Endodermal cell (in vitro differentiated cells): ENCODE data around the gene GPX5. TPM values are rescaled to one million over a fixed set of nuclear protein-coding genes. Genes with fewer than 3 reads are reported as not detected.

Source experiments
- DNase-seq: peaks from one replicate; pipeline ENCODE4 v3.0.0-alpha.2; 2017
- H3K27ac ChIP-seq: 2 replicates; pipeline ENCODE4 v1.5.1; 2013; ENCODE audit warnings: mild to moderate bottlenecking, low read depth, low read length, moderate library complexity
- H3K27me3 ChIP-seq: 2 replicates; pipeline ENCODE4 v1.6.1; 2013; ENCODE audit warnings: mild to moderate bottlenecking, low read length, moderate library complexity; ENCODE audit not compliant: insufficient read depth, control insufficient read depth, poor library complexity, severe bottlenecking
- H3K36me3 ChIP-seq: 2 replicates; pipeline ENCODE4 v1.7.0; 2013; ENCODE audit warnings: mild to moderate bottlenecking, low read length, moderate library complexity; ENCODE audit not compliant: control insufficient read depth, insufficient read depth
- H3K4me1 ChIP-seq: one replicate; pipeline ENCODE4 v1.7.0; 2013; ENCODE audit warnings: low read length; ENCODE audit not compliant: control insufficient read depth, insufficient read depth
- H3K4me3 ChIP-seq: 2 replicates; pipeline ENCODE4 v1.5.1; 2013; ENCODE audit warnings: mild to moderate bottlenecking, low read length, moderate library complexity
- H3K9ac ChIP-seq: 2 replicates; pipeline ENCODE4 v1.6.1; 2013; ENCODE audit warnings: mild to moderate bottlenecking, low read length, moderate library complexity; ENCODE audit not compliant: poor library complexity, severe bottlenecking; ENCODE audit errors: extremely low read depth
- H3K9me3 ChIP-seq: 2 replicates; pipeline ENCODE4 v1.6.1; 2013; ENCODE audit warnings: mild to moderate bottlenecking, low read length, moderate library complexity; ENCODE audit not compliant: control insufficient read depth
- H3K27ac Mint-ChIP-seq: 2 replicates; pipeline ENCODE4 v1.8.0; 2020; ENCODE audit warnings: mixed read lengths
- H3K27me3 Mint-ChIP-seq: 2 replicates; pipeline ENCODE4 v1.8.0; 2021; ENCODE audit warnings: mild to moderate bottlenecking, mixed read lengths; ENCODE audit not compliant: insufficient read depth
- H3K36me3 Mint-ChIP-seq: 2 replicates; pipeline ENCODE4 v1.8.0; 2020; ENCODE audit warnings: low read depth, mixed read lengths
- H3K4me1 Mint-ChIP-seq: 2 replicates; pipeline ENCODE4 v1.8.0; 2020; ENCODE audit warnings: mixed read lengths
- H3K4me3 Mint-ChIP-seq: 2 replicates; pipeline ENCODE4 v1.8.0; 2020; ENCODE audit warnings: mild to moderate bottlenecking, moderate library complexity, mixed read lengths
- H3K9me3 Mint-ChIP-seq: 2 replicates; pipeline ENCODE4 v1.8.0; 2020; ENCODE audit warnings: mild to moderate bottlenecking, mixed read lengths
- WGBS, 2 experiments: methylation state at CpG; one replicate each; pipeline versions ENCODE4 v1.1.5 to v1.1.7; 2013; ENCODE audit warnings: missing lambda C conversion rate in 2 of 2, mixed read lengths in 1 of 2; ENCODE audit not compliant: insufficient coverage in 1 of 2, insufficient read length in 1 of 2; 5-methylcytosine and 5-hydroxymethylcytosine counted together
- total RNA-seq, 2 donors: library from RNA; stranded (reverse); fragmentation: NEBNext Ultra II Directional in 1 of 2; extraction: Animal tissue kit (Norgen Biotek cat#: 25700) in 1 of 2; gene quantifications; 2 replicates in 1 of 2; 3 replicates in 1 of 2; pipeline ENCODE4 v1.2.1, GENCODE V29; 2021
- TF ChIP-seq, protein P1 (sequence below): fragments of 200-600 bp; sonication (generic); conservative IDR thresholded peaks from 2 replicates; pipeline ENCODE4 v1.5.0; 2021; ENCODE audit warnings: antibody characterized with exemption, mild to moderate bottlenecking

The GPX5 gene
- total RNA-seq, 2 donors from 2014 or later = not detected

DNA sequence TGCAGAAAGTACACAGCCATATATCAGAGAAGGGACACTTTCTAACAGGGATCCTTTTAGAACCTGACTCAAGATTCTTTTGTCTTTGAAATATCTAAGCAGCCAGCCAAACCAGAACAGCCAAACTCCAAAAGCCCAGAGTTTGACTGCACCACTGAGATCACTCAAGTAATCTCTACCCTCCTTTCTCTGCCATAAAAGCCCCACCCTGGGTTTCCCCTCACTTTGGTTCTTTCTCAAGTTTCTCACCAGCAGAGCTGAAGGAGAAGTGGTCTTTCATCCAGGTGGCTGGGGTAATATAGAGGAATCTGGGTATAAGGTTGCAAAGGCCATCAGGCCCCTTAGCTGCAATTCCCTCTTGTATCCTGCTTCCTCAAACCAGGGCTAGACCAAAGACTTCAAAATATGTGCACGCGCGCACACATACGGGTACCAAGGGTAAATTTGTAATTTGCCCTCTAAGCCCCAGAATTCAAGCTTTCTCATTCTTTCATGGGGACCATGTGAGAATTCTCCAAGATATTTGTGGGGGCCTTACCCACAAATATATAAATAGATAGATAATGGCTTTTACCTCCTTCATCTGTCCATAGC lies 42.9 kb downstream of the GPX5 start:
- WGBS, 2 experiments = 97 to 100% methylated on average over 4 of the region's 4 CpGs
- H3K4me3 Mint-ChIP-seq = no peak overlapping the region

DNA sequence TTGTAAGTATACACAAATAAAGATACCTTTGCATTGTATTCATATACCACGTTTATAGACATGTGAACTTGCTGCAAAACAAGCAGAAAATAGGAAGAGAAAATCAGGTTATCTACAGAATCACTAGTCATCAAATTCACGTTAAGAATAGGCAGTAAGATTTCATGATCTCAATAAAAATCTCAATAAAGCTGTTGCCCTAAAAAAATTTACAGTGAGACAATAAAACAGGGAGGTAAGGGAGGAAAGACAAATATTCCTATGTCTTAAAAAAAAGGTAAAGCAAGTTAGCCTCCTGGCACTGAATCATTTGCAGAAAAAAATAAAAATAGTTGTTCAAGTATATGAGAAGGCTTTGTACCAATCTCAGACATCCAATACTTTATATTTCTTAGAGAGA lies 44.1 kb downstream of the GPX5 start:
- Histone ChIP-seq H3K9ac (no peak overlapping the region), H3K4me1 (no peaks in the 10 kb centered on the region), H3K27ac (no peak overlapping the region), H3K9me3 (no peaks in the 10 kb centered on the region), H3K27me3 (peaks cover 2% of the 10 kb centered on the region), H3K36me3 (peaks cover 10% of the 10 kb centered on the region), H3K4me3 (no peak overlapping the region)
- WGBS, 2 experiments = 87 to 90% methylated on average over 2 of the region's 2 CpGs
- Mint-ChIP-seq H3K4me1 (no peaks in the 10 kb centered on the region), H3K4me3 (no peak overlapping the region), H3K36me3 (peaks cover 6% of the 10 kb centered on the region), H3K9me3 (peaks cover 6% of the 10 kb centered on the region), H3K27ac (no peak overlapping the region), H3K27me3 (no peaks in the 10 kb centered on the region)
- TF ChIP-seq, protein P1, sequence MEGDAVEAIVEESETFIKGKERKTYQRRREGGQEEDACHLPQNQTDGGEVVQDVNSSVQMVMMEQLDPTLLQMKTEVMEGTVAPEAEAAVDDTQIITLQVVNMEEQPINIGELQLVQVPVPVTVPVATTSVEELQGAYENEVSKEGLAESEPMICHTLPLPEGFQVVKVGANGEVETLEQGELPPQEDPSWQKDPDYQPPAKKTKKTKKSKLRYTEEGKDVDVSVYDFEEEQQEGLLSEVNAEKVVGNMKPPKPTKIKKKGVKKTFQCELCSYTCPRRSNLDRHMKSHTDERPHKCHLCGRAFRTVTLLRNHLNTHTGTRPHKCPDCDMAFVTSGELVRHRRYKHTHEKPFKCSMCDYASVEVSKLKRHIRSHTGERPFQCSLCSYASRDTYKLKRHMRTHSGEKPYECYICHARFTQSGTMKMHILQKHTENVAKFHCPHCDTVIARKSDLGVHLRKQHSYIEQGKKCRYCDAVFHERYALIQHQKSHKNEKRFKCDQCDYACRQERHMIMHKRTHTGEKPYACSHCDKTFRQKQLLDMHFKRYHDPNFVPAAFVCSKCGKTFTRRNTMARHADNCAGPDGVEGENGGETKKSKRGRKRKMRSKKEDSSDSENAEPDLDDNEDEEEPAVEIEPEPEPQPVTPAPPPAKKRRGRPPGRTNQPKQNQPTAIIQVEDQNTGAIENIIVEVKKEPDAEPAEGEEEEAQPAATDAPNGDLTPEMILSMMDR = no peak
- DNase-seq = no peak

More for the DNA sequence above, 42.9 kb downstream of the GPX5 start:
- Mint-ChIP-seq H3K27ac (no peak overlapping the region), H3K4me1 (no peaks in the 10 kb centered on the region), H3K36me3 (no peaks in the 10 kb centered on the region), H3K9me3 (peaks cover 6% of the 10 kb centered on the region), H3K27me3 (no peaks in the 10 kb centered on the region)
- Histone ChIP-seq H3K4me3 (no peak overlapping the region), H3K4me1 (no peaks in the 10 kb centered on the region), H3K36me3 (peaks cover 6% of the 10 kb centered on the region), H3K27me3 (peaks cover 5% of the 10 kb centered on the region), H3K9ac (no peak overlapping the region), H3K27ac (no peak overlapping the region), H3K9me3 (no peaks in the 10 kb centered on the region)
- TF ChIP-seq, protein P1 = no peak
- no peak for DNase-seq

DNA sequence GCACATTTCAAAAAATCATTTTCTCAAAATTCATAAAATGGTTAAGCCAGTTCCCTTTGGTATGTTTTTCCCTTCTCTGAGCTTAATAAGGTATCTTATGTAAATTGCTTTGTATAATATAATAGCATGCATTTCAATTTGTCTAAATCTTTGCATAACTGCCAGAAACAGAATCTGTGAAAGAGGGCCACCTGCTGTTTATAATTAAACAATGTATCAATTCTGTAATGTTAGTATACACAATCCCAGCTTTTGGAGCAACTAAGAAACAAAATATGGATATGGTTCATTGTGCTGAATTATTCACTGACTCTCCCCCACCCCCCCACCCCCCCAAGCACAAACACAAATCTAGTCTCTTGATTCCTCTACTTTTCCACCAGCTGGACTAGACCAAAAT lies 54.8 kb downstream of the GPX5 start:
- no peaks in the 10 kb centered on the region for H3K9me3 Mint-ChIP-seq
- TF ChIP-seq, protein P1 = no peak
- H3K4me3 Mint-ChIP-seq = no peak overlapping the region
- Histone ChIP-seq H3K36me3 (peaks cover 6% of the 10 kb centered on the region), H3K27me3 (peaks cover 19% of the 10 kb centered on the region), H3K9ac (no peak overlapping the region), H3K4me3 (no peak overlapping the region), H3K27ac (no peak overlapping the region), H3K4me1 (peaks cover 9% of the 10 kb centered on the region), H3K9me3 (no peaks in the 10 kb centered on the region)
- no peak for DNase-seq
- H3K27ac Mint-ChIP-seq = no peak overlapping the region
- peaks cover 6% of the 10 kb centered on the region for H3K27me3 Mint-ChIP-seq
- peaks cover 17% of the 10 kb centered on the region for H3K4me1 Mint-ChIP-seq
- H3K36me3 Mint-ChIP-seq = peaks cover 11% of the 10 kb centered on the region
